GM23248 (cell line): Measurements from ENCODE around the gene SCYGR7. TPM values are rescaled to one million over a fixed set of nuclear protein-coding genes. Genes with fewer than 3 reads are reported as not detected.
A peak's percentile ranks its signal among the peaks of the same experiment; 100 is the strongest.
"Not testable (repeated sequence)": the region's sequence is repeated elsewhere in the genome, so short reads cannot be mapped to it uniquely, and the experiment has no call there.

Experiments used
- DNase-seq: peaks from one replicate; pipeline ENCODE4 v3.0.0-alpha.2; 2015
- H2AFZ ChIP-seq: fragments of 200-600 bp; sonication (generic); 2 replicates; pipeline ENCODE4 v1.6.1; 2016; ENCODE audit warnings: antibody characterized with exemption
- H3F3A ChIP-seq: fragments of 200-600 bp; sonication (generic); 2 replicates; pipeline ENCODE4 v1.6.1; 2016; ENCODE audit warnings: mild to moderate bottlenecking, antibody characterized with exemption, mixed run types; ENCODE audit not compliant: insufficient read depth
- H3K27ac ChIP-seq: fragments of 200-600 bp; sonication (generic); 2 replicates; pipeline ENCODE4 v1.5.1; 2016; ENCODE audit warnings: mild to moderate bottlenecking
- H3K27me3 ChIP-seq: fragments of 200-600 bp; sonication (generic); replicated peaks from 2 replicates; pipeline ENCODE4 v1.6.1; 2016; ENCODE audit warnings: mild to moderate bottlenecking; ENCODE audit not compliant: insufficient read depth
- H3K36me3 ChIP-seq: fragments of 200-600 bp; sonication (generic); 2 replicates; pipeline ENCODE4 v1.6.1; 2016; ENCODE audit warnings: low read depth, mild to moderate bottlenecking
- H3K4me1 ChIP-seq: fragments of 200-600 bp; sonication (generic); 2 replicates; pipeline ENCODE4 v1.6.1; 2016; ENCODE audit warnings: mild to moderate bottlenecking; ENCODE audit not compliant: insufficient read depth
- H3K4me2 ChIP-seq: fragments of 200-600 bp; sonication (generic); one replicate; pipeline ENCODE4 v1.6.1; 2016; ENCODE audit warnings: mild to moderate bottlenecking; ENCODE audit not compliant: unreplicated experiment
- H3K4me3 ChIP-seq: fragments of 200-600 bp; sonication (generic); 2 replicates; pipeline ENCODE4 v1.5.1; 2016; ENCODE audit warnings: mild to moderate bottlenecking
- H3K79me2 ChIP-seq: fragments of 200-600 bp; sonication (generic); 2 replicates; pipeline ENCODE4 v1.6.1; 2016; ENCODE audit warnings: mild to moderate bottlenecking; ENCODE audit not compliant: insufficient read depth
- H3K9ac ChIP-seq: fragments of 200-600 bp; sonication (generic); 2 replicates; pipeline ENCODE4 v1.6.1; 2016; ENCODE audit warnings: mild to moderate bottlenecking
- H3K9me2 ChIP-seq: fragments of 200-600 bp; sonication (generic); 2 replicates; pipeline ENCODE4 v1.6.1; 2016; ENCODE audit warnings: mixed run types, mild to moderate bottlenecking, moderate library complexity; ENCODE audit not compliant: insufficient read depth
- H3K9me3 ChIP-seq: fragments of 200-600 bp; sonication (generic); one replicate; pipeline ENCODE4 v1.6.1; 2017; ENCODE audit warnings: low read depth
- H4K20me1 ChIP-seq: fragments of 200-600 bp; sonication (generic); 2 replicates; pipeline ENCODE4 v1.6.0; 2016; ENCODE audit not compliant: insufficient read depth
- EZH2 ChIP-seq: fragments of 200-600 bp; sonication (generic); IDR thresholded peaks from 2 replicates; pipeline ENCODE4 v1.6.1; 2018; ENCODE audit warnings: antibody characterized with exemption, mild to moderate bottlenecking; ENCODE audit not compliant: insufficient read depth, poor library complexity, severe bottlenecking
- EZH2phosphoT487 ChIP-seq: fragments of 200-600 bp; sonication (generic); IDR thresholded peaks from 2 replicates; pipeline ENCODE4 v1.6.1; 2018; ENCODE audit warnings: antibody characterized with exemption, moderate library complexity, mild to moderate bottlenecking, low read depth; ENCODE audit not compliant: insufficient read depth
- WGBS, 2 experiments: methylation state at CpG; one replicate each; pipeline ENCODE4 v1.1.6; 2015 to 2017; ENCODE audit warnings: low lambda C conversion rate in 2 of 2, low coverage in 1 of 2; ENCODE audit errors: missing lambda C conversion rate in 2 of 2; 5-methylcytosine and 5-hydroxymethylcytosine counted together
- in situ Hi-C: fragments of 300-500 bp; cut with MboI; formaldehyde crosslinking; loops from 2 replicates; pipeline ENCODE4 v1.15.0; 2020
- polyA plus RNA-seq: library from polyadenylated mRNA; unstranded; fragments of >200 nt; fragmentation: Nextera tagmentation; extraction: Ambion mirVana; gene quantifications from 2 replicates; pipeline ENCODE4 v1.2.1, GENCODE V29; 2016
- total RNA-seq: library from RNA; depleted of rRNA; stranded (reverse); fragments of >200 nt; shearing (Covaris generic); gene quantifications from 2 replicates; pipeline ENCODE4 v1.2.3, GENCODE V29; 2014

Gene SCYGR7
- total and polyA plus RNA-seq, 2 experiments from 2014 or later: not detected

- no peaks in the 10 kb centered on the region for H3K9me2 ChIP-seq
- H3K9ac ChIP-seq: no peak overlapping the region
- H3K27me3 ChIP-seq: no peaks in the 10 kb centered on the region
- WGBS, 2 experiments: 84 to 86% methylated on average over 14 of the region's 14 CpGs
- H3K9me3 ChIP-seq: no peaks in the 10 kb centered on the region
- no peak overlapping the region for H3K4me2 ChIP-seq
- H4K20me1 ChIP-seq: no peaks in the 10 kb centered on the region
- no peak overlapping the region for H3K4me3 ChIP-seq
- H3K36me3 ChIP-seq: no peaks in the 10 kb centered on the region
- in situ Hi-C loops: no loop called here
- no peak for TF ChIP-seq EZH2phosphoT487
- no peak for TF ChIP-seq EZH2
- H2AFZ ChIP-seq: no peak overlapping the region
- H3K79me2 ChIP-seq: no peaks in the 10 kb centered on the region
- no peak for DNase-seq
- no peaks in the 10 kb centered on the region for H3F3A ChIP-seq
- no peaks in the 10 kb centered on the region for H3K4me1 ChIP-seq
- no peak overlapping the region for H3K27ac ChIP-seq
These were observed 11.2 kb downstream of the SCYGR7 start for GRCh38 chr2:227739351-227739750.

- H3K27ac ChIP-seq, H3K9me3 ChIP-seq, DNase-seq, in situ Hi-C loops, H4K20me1 ChIP-seq, H3K4me1 ChIP-seq, H3K4me2 ChIP-seq, H3K9ac ChIP-seq, H3K27me3 ChIP-seq, H3K4me3 ChIP-seq, H2AFZ ChIP-seq, H3F3A ChIP-seq, H3K36me3 ChIP-seq, H3K79me2 ChIP-seq, H3K9me2 ChIP-seq: not testable (repeated sequence)
- 73 to 77% methylated on average over 7 of the region's 7 CpGs for WGBS, 2 experiments
These were observed 12.6 kb downstream of the SCYGR7 start for GRCh38 chr2:227740705-227741104.

GRCh38 chr2:227745594-227745993, 17.5 kb downstream of the SCYGR7 start, which contains the start of gene SCYGR8:
Gene SCYGR8, plus strand, starts transcription at chr2:227745894. Its CDS starts 0 bp downstream, at chr2:227745894.
- no peak for TF ChIP-seq EZH2phosphoT487
- no peak for TF ChIP-seq EZH2
- in situ Hi-C loops: no loop called here
- Histone ChIP-seq H2AFZ (no peak within 1 kb of the TSS), H3K27ac (no peak within 1 kb of the TSS), H3K9ac (no peak within 1 kb of the TSS), H3K4me1 (no peaks in the 10 kb centered on the region), H3K27me3 (no peaks in the 10 kb centered on the region), H3K36me3 (no peaks in the 10 kb centered on the region), H3K4me2 (no peak within 1 kb of the TSS), H3F3A (no peaks in the 10 kb centered on the region), H3K9me3 (no peaks in the 10 kb centered on the region), H3K9me2 (no peaks in the 10 kb centered on the region), H3K4me3 (no peak within 1 kb of the TSS), H4K20me1 (no peaks in the 10 kb centered on the region), H3K79me2 (no peaks in the 10 kb centered on the region)
- 33 to 39% methylated on average over 4 of the region's 9 CpGs for WGBS, 2 experiments
- DNase-seq: no peak

DNA sequence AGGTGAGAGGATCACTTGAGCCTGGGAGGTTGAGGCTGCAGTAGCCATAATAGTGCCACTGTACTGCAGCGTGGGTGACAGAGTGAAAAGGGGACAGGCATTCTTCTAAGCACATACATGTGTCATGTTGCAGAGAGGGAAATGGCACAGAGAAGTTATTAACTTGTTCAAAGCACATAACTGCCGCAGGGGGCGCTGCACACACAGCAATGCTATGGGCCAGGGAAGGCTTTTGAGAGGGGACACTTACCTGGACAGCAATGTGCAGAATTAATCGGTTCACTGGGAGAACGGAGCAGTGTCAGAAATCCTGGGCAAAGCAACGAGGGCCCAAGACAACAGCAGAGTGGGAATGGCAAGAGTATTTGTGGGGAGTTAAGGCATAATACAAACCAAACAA, 19.9 kb downstream of the SCYGR7 start:
- Histone ChIP-seq H3K79me2 (no peaks in the 10 kb centered on the region), H3K9ac (no peak overlapping the region), H3K36me3 (no peaks in the 10 kb centered on the region), H4K20me1 (no peaks in the 10 kb centered on the region), H3K27me3 (no peaks in the 10 kb centered on the region), H3K27ac (no peak overlapping the region), H3K9me2 (no peaks in the 10 kb centered on the region), H3K4me1 (no peaks in the 10 kb centered on the region), H3K9me3 (no peaks in the 10 kb centered on the region), H3F3A (no peaks in the 10 kb centered on the region), H3K4me3 (no peak overlapping the region), H3K4me2 (no peak overlapping the region), H2AFZ (no peak overlapping the region)
- no peak for TF ChIP-seq EZH2
- no peak for TF ChIP-seq EZH2phosphoT487
- DNase-seq: peak; percentile 13
- in situ Hi-C loops: no loop called here
- 34 to 36% methylated on average over 6 of the region's 6 CpGs for WGBS, 2 experiments

- H3K9me3 ChIP-seq: not testable (repeated sequence)
These were observed 28.1 kb downstream of the SCYGR7 start for GRCh38 chr2:227756261-227756660.

More at GRCh38 chr2:227756261-227756660, 28.1 kb downstream of the SCYGR7 start:
- 51 to 64% methylated on average over 4 of the region's 4 CpGs for WGBS, 2 experiments
- not testable (repeated sequence) for H3K4me1 ChIP-seq, H3K36me3 ChIP-seq, H3K27ac ChIP-seq, H3K9ac ChIP-seq, DNase-seq, H2AFZ ChIP-seq, H4K20me1 ChIP-seq, H3K9me2 ChIP-seq, H3K4me3 ChIP-seq, H3K4me2 ChIP-seq, H3K79me2 ChIP-seq, H3K27me3 ChIP-seq, H3F3A ChIP-seq
- in situ Hi-C loops: loop anchor here (10.0 to 25.0 kb wide), 2 partner anchors 91 to 619 kb away; partner anchors contain the start of gene SCYGR5
